ENCODE data around the gene C11orf16.
"Not testable (repeated sequence)": the region's sequence is repeated elsewhere in the genome, so short reads cannot be mapped to it uniquely, and the experiment has no call there.

The C11orf16 gene

GRCh38 chr11:8932564-8933180 is at the start of gene C11orf16:
TSS of gene C11orf16 (minus strand) at chr11:8932947. CDS start at chr11:8932308, 639 bp downstream.
- no peak for DNase-seq (ENCODE audit: low read depth in 2 of 2)

GRCh38 chr11:8980485-8980884 is 47.7 kb upstream of the C11orf16 start:
- no peak for DNase-seq (ENCODE audit: low read depth in 2 of 2)

GRCh38 chr11:8979365-8979764 is 46.6 kb upstream of the C11orf16 start:
- DNase-seq (ENCODE audit: low read depth in 2 of 2): not testable (repeated sequence)

DNA sequence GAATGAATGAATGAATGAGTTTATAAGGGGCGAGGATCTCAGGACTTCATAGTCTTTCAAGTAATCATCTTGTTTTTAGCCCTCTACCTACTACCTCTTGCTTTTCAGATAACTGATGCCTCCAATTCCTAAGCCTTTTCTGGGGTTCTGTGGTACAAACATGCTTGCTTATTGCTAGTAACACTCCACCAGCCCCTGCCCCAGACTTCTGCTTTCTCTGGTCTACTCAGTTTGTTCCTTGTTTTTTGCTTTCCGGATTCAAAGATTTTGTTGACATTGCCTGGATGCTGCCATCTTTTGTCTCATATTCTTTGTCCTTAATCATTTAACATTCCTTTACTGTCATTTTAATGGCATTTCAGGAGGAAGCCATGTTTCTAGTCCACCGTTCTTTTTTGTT is 40.4 kb upstream of the C11orf16 start:
- no peak for DNase-seq (ENCODE audit: low read depth in 2 of 2)

DNA sequence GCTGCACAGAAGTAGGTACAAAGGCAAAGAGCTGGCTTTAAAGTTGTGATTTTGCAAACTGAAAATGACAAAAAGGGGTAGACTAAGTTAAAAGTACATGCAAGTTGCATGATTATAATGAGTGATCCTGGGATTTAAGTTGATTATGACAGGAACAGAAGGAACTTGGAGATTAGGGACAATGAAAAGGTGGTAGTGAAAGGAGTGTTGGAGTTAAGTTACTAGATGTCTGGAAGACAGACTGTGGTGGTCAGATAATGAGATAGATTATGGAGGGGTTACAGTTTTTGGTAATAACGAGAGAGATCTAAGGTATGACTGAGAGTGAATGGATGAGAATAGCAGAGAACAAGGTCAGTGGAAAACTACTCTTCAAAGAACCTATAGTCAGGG is 39.2 kb upstream of the C11orf16 start:
- DNase-seq (ENCODE audit: low read depth in 2 of 2): no peak

- DNase-seq (ENCODE audit: low read depth in 2 of 2): no peak
Observed at GRCh38 chr11:8971196-8971923, 38.6 kb upstream of the C11orf16 start.

DNA sequence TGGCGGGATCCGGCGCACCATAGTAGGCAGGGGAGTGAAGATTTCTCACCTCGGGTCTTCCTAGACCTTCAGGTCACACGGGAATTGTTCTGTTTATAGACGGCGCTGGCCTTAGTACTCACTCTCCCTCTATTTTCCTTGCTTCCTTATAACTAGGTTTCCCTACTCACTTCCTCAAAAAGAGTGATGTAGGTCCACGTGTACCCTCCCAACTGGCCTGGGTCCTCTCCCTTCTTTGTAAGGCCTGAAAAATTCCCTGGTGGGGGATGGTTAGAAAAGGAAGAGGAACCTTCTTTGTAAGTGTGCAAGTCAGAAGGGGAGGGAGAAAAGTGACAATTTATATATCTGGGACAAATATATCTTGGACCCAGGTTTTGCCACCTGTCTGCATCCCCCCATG is 34.4 kb upstream of the C11orf16 start:
- DNase-seq (ENCODE audit: low read depth in 2 of 2): no peak

- DNase-seq (ENCODE audit: low read depth in 2 of 2): peak; percentile 45 to 73
Observed at GRCh38 chr11:8964324-8965320, 31.9 kb upstream of the C11orf16 start, which contains the start of gene TMEM9B. TSS of gene TMEM9B (minus strand) at chr11:8964442. CDS start at chr11:8964313, 129 bp downstream.

GRCh38 chr11:8963569-8964323 is 31.0 kb upstream of the C11orf16 start:
- DNase-seq (ENCODE audit: low read depth in 2 of 2): peak; percentile 60 to 71

DNA sequence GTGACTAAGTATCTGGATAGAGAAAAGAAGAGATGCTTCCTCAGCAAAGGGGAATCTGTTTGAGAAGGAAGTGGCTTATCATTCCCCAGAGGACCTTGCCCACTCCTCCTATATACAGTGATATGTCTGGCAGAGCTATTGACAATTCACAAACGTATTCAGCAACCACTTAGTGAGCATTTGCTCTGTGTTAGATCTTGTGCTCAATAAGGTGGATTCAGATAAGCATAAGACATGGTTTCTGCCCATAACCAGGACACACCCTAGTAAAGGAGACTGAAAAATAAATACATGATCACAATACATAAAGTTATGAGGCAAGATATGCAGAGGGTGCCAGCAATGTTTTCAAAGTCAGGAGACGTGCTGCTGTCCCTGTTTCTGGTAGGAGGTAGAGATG is 30.1 kb upstream of the C11orf16 start:
- DNase-seq (ENCODE audit: low read depth in 2 of 2): no peak

GRCh38 chr11:8961401-8961800 is 28.7 kb upstream of the C11orf16 start:
- DNase-seq (ENCODE audit: low read depth in 2 of 2): no peak

GRCh38 chr11:8959546-8960166 is 26.9 kb upstream of the C11orf16 start:
- DNase-seq (ENCODE audit: low read depth in 2 of 2): no peak

GRCh38 chr11:8956860-8957259 is 24.1 kb upstream of the C11orf16 start:
- DNase-seq (ENCODE audit: low read depth in 2 of 2): no peak

DNA sequence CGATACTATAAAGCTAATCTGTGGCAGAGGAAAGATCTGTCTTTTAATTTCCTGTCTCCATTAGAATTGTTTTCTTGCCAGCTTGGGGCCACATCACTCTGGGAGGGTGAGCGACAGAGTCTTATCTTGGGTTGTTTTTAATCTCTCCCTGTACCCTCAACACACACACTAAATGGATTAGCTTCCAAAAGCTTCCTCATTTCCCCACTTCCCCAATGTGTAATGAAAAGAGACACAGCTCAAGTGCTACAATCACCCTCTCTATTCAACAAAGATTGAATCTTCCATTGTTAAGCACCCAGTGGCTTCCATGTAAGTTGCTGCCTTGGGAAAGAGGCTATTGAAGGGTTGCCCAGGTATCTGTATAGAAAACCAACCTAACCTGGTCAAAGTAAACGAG is 16.1 kb upstream of the C11orf16 start:
- DNase-seq (ENCODE audit: low read depth in 2 of 2): no peak

GRCh38 chr11:8947230-8947943 is 14.6 kb upstream of the C11orf16 start:
- no peak for DNase-seq (ENCODE audit: low read depth in 2 of 2)

GRCh38 chr11:8942518-8943066 is 9.8 kb upstream of the C11orf16 start, which contains the start of gene ASCL3:
TSS of gene ASCL3 (minus strand) at chr11:8943016. CDS start at chr11:8938161, 4,855 bp downstream.
- DNase-seq (ENCODE audit: low read depth in 2 of 2): no peak

DNA sequence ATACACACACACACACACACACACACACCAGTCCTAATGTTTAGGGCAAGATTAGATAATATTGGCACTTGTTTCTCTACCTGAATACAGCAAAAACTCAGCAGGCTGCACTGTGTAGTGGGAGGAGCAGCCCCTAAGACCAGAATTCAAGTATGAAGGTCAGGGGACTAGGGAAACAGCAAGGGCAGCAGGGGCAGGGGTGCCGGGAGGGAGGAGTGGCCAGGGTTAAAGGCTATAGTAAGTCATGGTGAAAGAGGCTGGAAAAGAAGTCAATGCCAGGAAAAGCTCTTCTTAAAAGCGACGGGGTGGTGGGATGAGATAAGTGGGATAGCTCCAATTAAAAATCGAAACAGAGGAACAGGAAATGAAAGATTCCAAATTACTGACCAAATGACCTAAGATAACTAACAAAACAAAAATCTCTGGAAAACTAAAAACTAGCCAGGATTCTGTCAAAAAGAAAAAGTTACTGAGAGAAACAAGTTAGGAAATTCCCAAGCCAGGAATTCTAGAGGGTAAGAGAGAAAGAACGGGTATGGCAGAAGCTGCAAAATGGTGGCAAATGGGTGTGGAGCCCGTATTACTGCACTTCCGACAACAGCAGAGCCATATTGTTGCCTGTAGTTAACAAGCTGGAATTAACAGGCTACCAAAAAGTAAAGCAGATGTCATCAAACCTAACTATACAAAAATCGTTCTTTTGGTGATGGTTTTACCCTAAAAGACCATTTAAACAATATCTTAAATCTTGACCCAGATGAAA is 8.8 kb upstream of the C11orf16 start:
- no peak for DNase-seq (ENCODE audit: low read depth in 2 of 2)

DNA sequence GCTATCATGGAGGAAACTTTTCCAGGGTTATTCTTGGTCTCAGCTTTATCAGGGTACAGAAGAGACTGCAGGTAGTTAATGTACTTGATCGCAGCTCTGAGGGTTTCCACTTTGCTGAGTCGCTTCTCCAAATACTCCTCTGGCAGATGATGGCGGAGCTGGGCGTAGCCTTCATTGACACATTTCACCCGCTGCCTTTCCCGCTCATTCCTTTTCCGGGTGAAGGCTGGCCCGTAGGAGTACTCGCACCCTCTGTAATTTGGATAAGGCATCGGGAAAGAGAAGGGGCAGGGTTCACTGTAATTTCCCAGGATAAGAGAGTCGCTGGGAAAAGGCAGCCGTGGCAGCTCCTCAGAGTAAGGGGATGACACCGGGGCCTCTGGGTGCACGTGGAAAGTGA is 4.9 kb upstream of the C11orf16 start:
- DNase-seq (ENCODE audit: low read depth in 2 of 2): no peak

DNA sequence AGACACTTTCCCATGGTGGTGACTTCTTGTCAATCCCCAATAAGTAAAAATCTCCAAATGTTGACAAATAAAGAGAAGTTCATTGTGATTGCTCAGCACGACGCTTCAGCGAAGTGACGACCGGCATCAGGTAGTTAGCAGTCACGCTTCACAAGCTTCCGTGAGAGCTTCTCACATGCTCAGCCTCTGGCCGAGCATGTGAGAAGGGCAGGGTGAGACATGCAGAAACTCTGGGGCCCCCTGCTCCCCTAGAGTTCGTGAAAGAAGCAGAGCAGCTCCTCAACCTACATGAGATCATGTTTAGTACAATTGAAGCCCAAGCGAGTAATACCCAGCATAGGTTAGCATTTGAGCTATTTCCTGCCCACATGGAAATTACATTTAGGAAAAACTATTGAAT is 4.4 kb upstream of the C11orf16 start:
- no peak for DNase-seq (ENCODE audit: low read depth in 2 of 2)
